ENCODE results near the gene LUZP2.

- TF ChIP-seq CTCF (IDR thresholded peaks at IDR 0.05; ENCODE audit: insufficient read depth, low read length, poor library complexity, severe bottlenecking), result no peak
- no peak for TF ChIP-seq EZH2phosphoT487 (conservative IDR thresholded peaks at IDR 0.05; ENCODE audit: low read length)
Measured at GRCh38 chr11:24516638-24517037, 19.8 kb downstream of the LUZP2 start.
